CD14-positive monocyte (primary cell): ENCODE measurements around the gene PYM1. TPM values are rescaled to one million over a fixed set of nuclear protein-coding genes. Genes with fewer than 3 reads are reported as not detected.

ENCODE experiments used
- DNase-seq, 3 donors: peaks; one replicate each; pipeline ENCODE4 v3.0.0-alpha.2; 2011 to 2022
- H2AFZ ChIP-seq: 2 replicates; pipeline ENCODE4 v1.6.0; 2012; ENCODE audit warnings: mild to moderate bottlenecking, low read depth, low read length, inconsistent platforms; ENCODE audit not compliant: insufficient read depth, poor library complexity, severe bottlenecking
- H3K27ac ChIP-seq, 2 donors: 1 replicate in 1 of 2; 2 replicates in 1 of 2; pipeline ENCODE4 v1.5.1; 2012 to 2013; ENCODE audit warnings: low read length in 2 of 2, control low read depth in 1 of 2, inconsistent platforms in 1 of 2, low read depth in 1 of 2, mild to moderate bottlenecking in 1 of 2
- H3K27me3 ChIP-seq, 2 donors: one replicate each; pipeline versions ENCODE4 v1.6.0 to v1.6.1; 2011 to 2013; ENCODE audit warnings: low read length in 2 of 2; ENCODE audit not compliant: control insufficient read depth in 2 of 2, insufficient read depth in 2 of 2
- H3K36me3 ChIP-seq, 2 donors: replicated peaks in 1 of 2; 1 replicate in 1 of 2; 2 replicates in 1 of 2; pipeline versions ENCODE4 v1.5.1 to v1.6.1; 2012 to 2013; ENCODE audit warnings: low read length in 2 of 2, control low read depth in 1 of 2, inconsistent platforms in 1 of 2, mild to moderate bottlenecking in 1 of 2; ENCODE audit not compliant: insufficient read depth in 2 of 2, control insufficient read depth in 1 of 2
- H3K4me1 ChIP-seq, 2 donors: 1 replicate in 1 of 2; 2 replicates in 1 of 2; pipeline versions ENCODE4 v1.5.1 to v1.6.1; 2012 to 2013; ENCODE audit warnings: low read length in 2 of 2, control low read depth in 1 of 2, inconsistent platforms in 1 of 2, mild to moderate bottlenecking in 1 of 2, moderate library complexity in 1 of 2; ENCODE audit not compliant: insufficient read depth in 2 of 2, control insufficient read depth in 1 of 2
- H3K4me2 ChIP-seq: replicated peaks from 2 replicates; pipeline ENCODE3; 2012; ENCODE audit warnings: low read length, moderate library complexity, mild to moderate bottlenecking; ENCODE audit not compliant: poor library complexity, severe bottlenecking; ENCODE audit errors: extremely low read depth
- H3K4me3 ChIP-seq, 3 experiments: fragments of 200-600 bp in 1 of 3; sonication (generic) in 1 of 3; replicated peaks in 1 of 3; 1 replicate in 2 of 3; 2 replicates in 1 of 3; pipeline ENCODE4 v1.5.1; 2011 to 2013; ENCODE audit warnings: low read length in 3 of 3, mild to moderate bottlenecking in 3 of 3, control low read depth in 2 of 3, low read depth in 2 of 3, inconsistent platforms in 1 of 3, moderate library complexity in 1 of 3
- H3K79me2 ChIP-seq: 2 replicates; pipeline ENCODE4 v1.6.0; 2012; ENCODE audit warnings: mild to moderate bottlenecking, control low read depth, inconsistent platforms, low read length, moderate library complexity; ENCODE audit not compliant: insufficient read depth
- H3K9ac ChIP-seq: 2 replicates; pipeline ENCODE4 v1.6.0; 2017; ENCODE audit warnings: low read length, mild to moderate bottlenecking; ENCODE audit not compliant: insufficient read depth, poor library complexity, severe bottlenecking
- H3K9me3 ChIP-seq, 2 donors: replicated peaks in 1 of 2; 1 replicate in 1 of 2; 2 replicates in 1 of 2; pipeline versions ENCODE4 v1.5.1 to v1.6.1; 2012 to 2013; ENCODE audit warnings: low read length in 2 of 2, control low read depth in 1 of 2; ENCODE audit not compliant: control insufficient read depth in 1 of 2, insufficient read depth in 1 of 2
- H4K20me1 ChIP-seq: 2 replicates; pipeline ENCODE4 v1.6.0; 2012; ENCODE audit warnings: mild to moderate bottlenecking, low read length, control low read depth, moderate library complexity; ENCODE audit not compliant: insufficient read depth
- H3K27ac Mint-ChIP-seq, 7 donors: one replicate each; pipeline ENCODE4 v1.8.0; 2020; ENCODE audit warnings: mild to moderate bottlenecking in 7 of 7, mixed read lengths in 7 of 7, moderate library complexity in 6 of 7, inconsistent platforms in 2 of 7
- H3K27me3 Mint-ChIP-seq, 3 donors: one replicate each; pipeline ENCODE4 v1.8.0; 2021 to 2022; ENCODE audit warnings: low read depth in 3 of 3, mild to moderate bottlenecking in 3 of 3, mixed read lengths in 3 of 3, moderate library complexity in 3 of 3, inconsistent platforms in 1 of 3
- H3K36me3 Mint-ChIP-seq, 2 donors: one replicate each; pipeline ENCODE4 v1.8.0; 2020; ENCODE audit warnings: mixed read lengths in 2 of 2, inconsistent platforms in 1 of 2, mild to moderate bottlenecking in 1 of 2
- H3K4me1 Mint-ChIP-seq: one replicate; pipeline ENCODE4 v1.8.0; 2020; ENCODE audit warnings: mild to moderate bottlenecking, mixed read lengths
- H3K4me3 Mint-ChIP-seq, 2 donors: one replicate each; pipeline ENCODE4 v1.8.0; 2020; ENCODE audit warnings: mild to moderate bottlenecking in 2 of 2, mixed read lengths in 2 of 2, moderate library complexity in 1 of 2
- H3K9me3 Mint-ChIP-seq, 7 donors: one replicate each; pipeline ENCODE4 v1.8.0; 2020 to 2022; ENCODE audit warnings: mixed read lengths in 7 of 7, mild to moderate bottlenecking in 6 of 7, moderate library complexity in 6 of 7, inconsistent platforms in 2 of 7
- WGBS: methylation state at CpG from one replicate; pipeline ENCODE4 v1.1.5; 2013; ENCODE audit warnings: missing lambda C conversion rate; ENCODE audit not compliant: insufficient coverage; 5-methylcytosine and 5-hydroxymethylcytosine counted together
- intact Hi-C, 2 donors: fragments of 100-400 bp; cut with micrococcal nuclease; formaldehyde crosslinking; loops; one replicate each; pipeline versions ENCODE4 v1.15.0 to v1.15.1; 2023
- polyA plus RNA-seq, 3 donors: library from polyadenylated mRNA; depleted of rRNA in 1 of 3; unstranded in 2 of 3; stranded (reverse) in 1 of 3; fragments of 300-500 nt in 2 of 3; fragments of >200 nt in 1 of 3; fragmentation: Illumina TruSeq in 2 of 3; gene quantifications; 1 replicate in 2 of 3; 2 replicates in 1 of 3; pipeline ENCODE4 v1.2.3, GENCODE V29; 2012 to 2021
- TF ChIP-seq, protein P1 (sequence below): fragments of 200-600 bp; IDR thresholded peaks from one replicate; pipeline ENCODE4 v1.8.0; 2022; ENCODE audit warnings: antibody characterized with exemption, mild to moderate bottlenecking

The PYM1 gene
- polyA plus RNA-seq, 3 donors, result 17.3 to 47.1 (median 39.5) TPM

DNA sequence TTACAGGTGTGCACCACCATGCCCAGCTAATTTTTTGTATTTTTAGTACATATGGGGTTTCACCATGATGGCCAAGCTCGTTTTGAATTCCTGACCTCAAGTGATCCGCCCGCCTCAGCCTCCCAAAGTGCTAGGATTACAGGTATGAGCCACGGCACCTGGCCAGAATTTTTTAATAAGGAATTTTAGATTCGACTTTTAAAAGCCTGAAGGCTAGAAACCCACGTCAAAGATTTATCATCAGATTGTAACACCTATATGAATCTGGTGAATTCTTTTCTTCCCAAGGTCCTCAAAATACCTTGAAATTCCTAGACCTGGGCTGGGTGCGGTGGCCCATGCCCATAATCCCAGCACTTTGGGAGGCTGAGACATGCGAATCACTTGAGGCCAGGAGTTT, 66.3 kb downstream of the PYM1 start:
- Histone ChIP-seq H3K4me1 (no peaks in the 10 kb centered on the region), H3K4me3 (no peak overlapping the region), H4K20me1 (no peaks in the 10 kb centered on the region), H3K4me2 (no peak overlapping the region), H3K9ac (no peak overlapping the region), H3K27ac (no peak overlapping the region), H3K36me3 (no peaks in the 10 kb centered on the region), H2AFZ (no peak overlapping the region), H3K9me3 (peaks cover 0 to 25% of the 10 kb centered on the region in 2 donors), H3K79me2 (no peaks in the 10 kb centered on the region), H3K27me3 (no peaks in the 10 kb centered on the region)
- Mint-ChIP-seq H3K4me1 (no peaks in the 10 kb centered on the region), H3K27me3 (peaks cover 2 to 4% (median 3%) of the 10 kb centered on the region in 3 donors), H3K9me3 (peaks cover 0 to 23% (median 8%) of the 10 kb centered on the region in 7 donors), H3K4me3 (no peak overlapping the region), H3K27ac (no peak overlapping the region), H3K36me3 (no peaks in the 10 kb centered on the region)
- DNase-seq, result no peak
- TF ChIP-seq, protein P1, sequence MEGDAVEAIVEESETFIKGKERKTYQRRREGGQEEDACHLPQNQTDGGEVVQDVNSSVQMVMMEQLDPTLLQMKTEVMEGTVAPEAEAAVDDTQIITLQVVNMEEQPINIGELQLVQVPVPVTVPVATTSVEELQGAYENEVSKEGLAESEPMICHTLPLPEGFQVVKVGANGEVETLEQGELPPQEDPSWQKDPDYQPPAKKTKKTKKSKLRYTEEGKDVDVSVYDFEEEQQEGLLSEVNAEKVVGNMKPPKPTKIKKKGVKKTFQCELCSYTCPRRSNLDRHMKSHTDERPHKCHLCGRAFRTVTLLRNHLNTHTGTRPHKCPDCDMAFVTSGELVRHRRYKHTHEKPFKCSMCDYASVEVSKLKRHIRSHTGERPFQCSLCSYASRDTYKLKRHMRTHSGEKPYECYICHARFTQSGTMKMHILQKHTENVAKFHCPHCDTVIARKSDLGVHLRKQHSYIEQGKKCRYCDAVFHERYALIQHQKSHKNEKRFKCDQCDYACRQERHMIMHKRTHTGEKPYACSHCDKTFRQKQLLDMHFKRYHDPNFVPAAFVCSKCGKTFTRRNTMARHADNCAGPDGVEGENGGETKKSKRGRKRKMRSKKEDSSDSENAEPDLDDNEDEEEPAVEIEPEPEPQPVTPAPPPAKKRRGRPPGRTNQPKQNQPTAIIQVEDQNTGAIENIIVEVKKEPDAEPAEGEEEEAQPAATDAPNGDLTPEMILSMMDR, result no peak
- 100% methylated on average over 4 of the region's 8 CpGs for WGBS
- intact Hi-C loops, result no loop called here

GRCh38 chr12:55852740-55853139, 75.0 kb downstream of the PYM1 start:
- Mint-ChIP-seq H3K4me1 (peaks cover 15% of the 10 kb centered on the region), H3K36me3 (no peaks in the 10 kb centered on the region), H3K4me3 (no peak overlapping the region), H3K9me3 (peaks cover 0 to 6% (median 0%) of the 10 kb centered on the region in 7 donors), H3K27ac (no peak overlapping the region), H3K27me3 (peaks cover 3 to 15% (median 5%) of the 10 kb centered on the region in 3 donors)
- no peaks in the 10 kb centered on the region for H3K36me3 ChIP-seq
- DNase-seq, result no peak
- no CpG with 5 or more reads among the region's 1 CpG for WGBS
- no peak overlapping the region for H2AFZ ChIP-seq
- no peaks in the 10 kb centered on the region for H3K79me2 ChIP-seq
- H3K27ac ChIP-seq, result no peak overlapping the region
- H3K4me2 ChIP-seq, result no peak overlapping the region
- no peak overlapping the region for H3K9ac ChIP-seq
- H3K27me3 ChIP-seq, result no peaks in the 10 kb centered on the region
- intact Hi-C loops, result no loop called here
- H4K20me1 ChIP-seq, result no peaks in the 10 kb centered on the region
- no peak overlapping the region for H3K4me3 ChIP-seq
- H3K4me1 ChIP-seq, result peaks cover 13 to 16% of the 10 kb centered on the region in 2 donors
- H3K9me3 ChIP-seq, result no peaks in the 10 kb centered on the region
- TF ChIP-seq, protein P1, result no peak

Other genes starting within 250 kb of the PYM1 start
- 1 to 10 TPM in 1 of 3 donors, under 1 TPM in 2; 0.23 to 3.3 (median 0.55) TPM for gene ITGA7, start 220.0 kb downstream of the PYM1 start, polyA plus RNA-seq
- gene BLOC1S1, start 211.8 kb downstream of the PYM1 start, polyA plus RNA-seq, result 100 to 1,000 TPM; 222 to 358 (median 223) TPM
- 10 to 100 TPM in 1 of 3 donors, 1 to 10 TPM in 2; 1.2 to 10.4 (median 1.2) TPM for gene RDH5, start 207.5 kb downstream of the PYM1 start, polyA plus RNA-seq
- gene CD63, start 198.9 kb downstream of the PYM1 start, polyA plus RNA-seq, result 1,000 to 10,000 TPM in 1 of 3 donors, 100 to 1,000 TPM in 2; 336 to 1,099 (median 988) TPM
- under 1 TPM; 0.08 to 0.09 (median 0.09) TPM for gene GDF11, start 184.8 kb downstream of the PYM1 start, polyA plus RNA-seq
- gene SARNP, start 110.2 kb downstream of the PYM1 start, polyA plus RNA-seq, result 100 to 1,000 TPM in 1 of 3 donors, 10 to 100 TPM in 2; 28.9 to 139 (median 98.6) TPM
- 100 to 1,000 TPM in 2 of 3 donors, 10 to 100 TPM in 1; 15.5 to 140 (median 137) TPM for gene ORMDL2, start 109.9 kb downstream of the PYM1 start, polyA plus RNA-seq
- gene DNAJC14, start 98.3 kb downstream of the PYM1 start, polyA plus RNA-seq, result 10 to 100 TPM in 2 of 3 donors, 1 to 10 TPM in 1; 6.2 to 26.2 (median 24.2) TPM
- 1 to 10 TPM in 2 of 3 donors, under 1 TPM in 1; 0.81 to 2.8 (median 1.0) TPM for gene MMP19, start 85.0 kb downstream of the PYM1 start, polyA plus RNA-seq
- gene DGKA, start 3.3 kb upstream of the PYM1 start, polyA plus RNA-seq, result 10 to 100 TPM; 16.0 to 99.1 (median 21.4) TPM
- under 1 TPM; 0.37 to 0.54 (median 0.40) TPM for gene PMEL, start 38.1 kb upstream of the PYM1 start, polyA plus RNA-seq
- 10 to 100 TPM in 1 of 3 donors, 1 to 10 TPM in 2; 4.1 to 11.8 (median 4.7) TPM for gene CDK2, start 38.9 kb upstream of the PYM1 start, polyA plus RNA-seq
- 10 to 100 TPM; 44.0 to 63.0 (median 48.5) TPM for gene RAB5B, start 46.2 kb upstream of the PYM1 start, polyA plus RNA-seq
- 10 to 100 TPM in 2 of 3 donors, 1 to 10 TPM in 1; 9.7 to 17.1 (median 14.4) TPM for gene SUOX, start 69.4 kb upstream of the PYM1 start, polyA plus RNA-seq
- 1 to 10 TPM in 2 of 3 donors, under 1 TPM in 1; 0.09 to 4.9 (median 1.3) TPM for gene IKZF4, start 93.1 kb upstream of the PYM1 start, polyA plus RNA-seq
- 100 to 1,000 TPM; 238 to 363 (median 286) TPM for gene RPS26, start 114.0 kb upstream of the PYM1 start, polyA plus RNA-seq
- gene ERBB3, start 152.3 kb upstream of the PYM1 start, polyA plus RNA-seq, result under 1 TPM in 1 of 3 donors, not detected in 2; 0.01 TPM
- 10 to 100 TPM; 83.0 to 84.2 (median 83.0) TPM for gene PA2G4, start 176.7 kb upstream of the PYM1 start, polyA plus RNA-seq
- gene RPL41, start 188.7 kb upstream of the PYM1 start, polyA plus RNA-seq, result 1,000 to 10,000 TPM; 2,986 to 5,048 (median 3,308) TPM
- gene ZC3H10, start 190.4 kb upstream of the PYM1 start, polyA plus RNA-seq, result 1 to 10 TPM; 1.7 to 3.1 (median 1.8) TPM
- gene ESYT1, start 200.4 kb upstream of the PYM1 start, polyA plus RNA-seq, result 10 to 100 TPM; 74.2 to 81.1 (median 74.6) TPM
- 1 to 10 TPM; 2.7 to 4.3 (median 4.1) TPM for gene MYL6B, start 224.7 kb upstream of the PYM1 start, polyA plus RNA-seq
- gene MYL6, start 230.5 kb upstream of the PYM1 start, polyA plus RNA-seq, result 1,000 to 10,000 TPM; 1,962 to 3,939 (median 3,189) TPM